HG02884 (cell line): ENCODE measurements around the gene APCDD1L.

Experiments used
- ATAC-seq: cut with Tn5 transposase; IDR thresholded peaks from one replicate; pipeline ENCODE4 v1.9.1; 2021; ENCODE audit warnings: mild to moderate bottlenecking, moderate library complexity; ENCODE audit not compliant: unreplicated experiment

APCDD1L gene

GRCh38 chr20:58492795-58493524 lies 22.2 kb downstream of the APCDD1L start:
- no peak for ATAC-seq

GRCh38 chr20:58492074-58492718 lies 23.0 kb downstream of the APCDD1L start:
- no peak for ATAC-seq

- ATAC-seq: no peak
Observed at GRCh38 chr20:58486207-58486606, 29.0 kb downstream of the APCDD1L start.

- no peak for ATAC-seq
Observed at GRCh38 chr20:58485393-58485792, 29.8 kb downstream of the APCDD1L start.

- ATAC-seq: no peak
Observed at GRCh38 chr20:58483470-58483869, 31.7 kb downstream of the APCDD1L start.

- ATAC-seq: no peak
Observed at GRCh38 chr20:58483051-58483450, 32.1 kb downstream of the APCDD1L start.

GRCh38 chr20:58482416-58482815 lies 32.8 kb downstream of the APCDD1L start:
- ATAC-seq: no peak

- no peak for ATAC-seq
Observed at GRCh38 chr20:58481481-58482021, 33.6 kb downstream of the APCDD1L start.

- no peak for ATAC-seq
Observed at GRCh38 chr20:58480551-58481336, 34.5 kb downstream of the APCDD1L start.

GRCh38 chr20:58479726-58480440 lies 35.3 kb downstream of the APCDD1L start:
- no peak for ATAC-seq

GRCh38 chr20:58478141-58478805 lies 36.9 kb downstream of the APCDD1L start:
- no peak for ATAC-seq

- ATAC-seq: no peak
Observed at GRCh38 chr20:58475466-58475865, 39.7 kb downstream of the APCDD1L start.

- ATAC-seq: no peak
Observed at GRCh38 chr20:58473453-58474425, 41.5 kb downstream of the APCDD1L start.

GRCh38 chr20:58472273-58473018 lies 42.8 kb downstream of the APCDD1L start:
- no peak for ATAC-seq

- no peak for ATAC-seq
Observed at GRCh38 chr20:58471193-58472164, 43.7 kb downstream of the APCDD1L start.

- ATAC-seq: no peak
Observed at GRCh38 chr20:58470336-58471192, 44.6 kb downstream of the APCDD1L start.
